ENCODE results near the gene GAGE13.

GRCh38 chrX:49286136-49286535 lies 45.2 kb upstream of the GAGE13 start:
- TF ChIP-seq POLR2AphosphoS5 (IDR thresholded peaks at IDR 0.05; ENCODE audit: low read depth) (no peak), CTCF (IDR thresholded peaks at IDR 0.05; ENCODE audit: insufficient read depth, low read length) (no peak), REST (IDR thresholded peaks at IDR 0.05; ENCODE audit: insufficient replicate concordance, low read depth) (no peak), SPI1 (IDR thresholded peaks at IDR 0.05; ENCODE audit: borderline replicate concordance, low read depth) (no peak), GABPA (IDR thresholded peaks at IDR 0.05; ENCODE audit: low read depth) (no peak)

Measured in HL-60 (cell line).